GM12878 (cell line): ENCODE results near the gene RNF121. TPM values are rescaled to one million over a fixed set of nuclear protein-coding genes. Genes with fewer than 3 reads are reported as not detected.

Source experiments
- ATAC-seq: fragments of 200-7000 bp; cut with Tn5 transposase; 3 replicates; pipeline ENCODE4 v1.9.1; 2020; ENCODE audit warnings: mild to moderate bottlenecking, moderate library complexity
- BruUV-seq: library from RNA; stranded (reverse); fragments of 400-500 nt; replicated peaks from 2 replicates; lab custom pipeline; 2021; lab: Mats Ljungman, UMichigan
- CTCF ChIA-PET: fragments of 300-600 bp; sonication (Branson Sonifier 250); formaldehyde crosslinking; extraction: SDS; loops from one replicate; lab custom pipeline; 2021; ENCODE audit warnings: inconsistent platforms; lab: Yijun Ruan, JAX
- POLR2A ChIA-PET: fragments of 350-600 bp; formaldehyde crosslinking; extraction: SDS; loops from one replicate; lab custom pipeline; 2021; ENCODE audit warnings: inconsistent platforms; lab: Charles Lee
- RAD21 ChIA-PET: fragments of 300-600 bp; sonication (Branson Sonifier 250); formaldehyde crosslinking; loops from one replicate; lab custom pipeline; 2023; ENCODE audit warnings: antibody characterized with exemption; ENCODE audit not compliant: unreplicated experiment; lab: Charles Lee
- SMC1A ChIA-PET: fragments of 300-600 bp; sonication (Branson Sonifier 250); formaldehyde crosslinking; loops from one replicate; lab custom pipeline; 2023; ENCODE audit not compliant: unreplicated experiment, uncharacterized antibody; lab: Charles Lee
- DNase-seq: peaks from one replicate; pipeline ENCODE4 v3.0.0-alpha.2; 2011; ENCODE audit warnings: low read depth, low spot score
- FAIRE-seq: peaks from 3 replicates; lab custom pipeline; 2011; peaks lifted over from hg19 to GRCh38; lab: Jason Lieb, UNC
- H2AFZ ChIP-seq: 2 replicates; pipeline ENCODE4 v1.6.0; 2011; ENCODE audit warnings: low read depth, low read length, control low read depth; ENCODE audit not compliant: control insufficient read depth
- H3K27ac ChIP-seq: 2 replicates; pipeline ENCODE4 v1.5.1; 2011; ENCODE audit warnings: control low read depth; ENCODE audit not compliant: control insufficient read depth, insufficient read depth
- H3K27me3 ChIP-seq, 2 experiments: replicated peaks in 1 of 2; 2 replicates each; pipeline versions ENCODE4 v1.6.0 to v1.6.1; 2011; ENCODE audit warnings: low read length in 1 of 2; ENCODE audit not compliant: control insufficient read depth in 2 of 2, insufficient read depth in 2 of 2
- H3K36me3 ChIP-seq, 2 experiments: 2 replicates each; pipeline ENCODE4 v1.5.1; 2011; ENCODE audit warnings: low read length in 1 of 2; ENCODE audit not compliant: control insufficient read depth in 2 of 2, insufficient read depth in 2 of 2
- H3K4me1 ChIP-seq: 2 replicates; pipeline ENCODE4 v1.6.1; 2011; ENCODE audit warnings: mild to moderate bottlenecking, low read length, moderate library complexity, mixed read lengths; ENCODE audit not compliant: control insufficient read depth, insufficient read depth
- H3K4me2 ChIP-seq: 2 replicates; pipeline ENCODE4 v1.6.0; 2011; ENCODE audit warnings: control low read depth; ENCODE audit not compliant: control insufficient read depth, insufficient read depth
- H3K4me3 ChIP-seq: fragments of 200-600 bp; sonication (generic); 2 replicates; pipeline ENCODE4 v1.5.1; 2016
- H3K79me2 ChIP-seq: 2 replicates; pipeline ENCODE4 v1.6.0; 2011; ENCODE audit warnings: low read length; ENCODE audit not compliant: control insufficient read depth, insufficient read depth
- H3K9ac ChIP-seq: 2 replicates; pipeline ENCODE4 v1.8.0; 2011; ENCODE audit warnings: low read length, control low read depth, mixed read lengths; ENCODE audit not compliant: control insufficient read depth, insufficient read depth
- H3K9me3 ChIP-seq: replicated peaks from 3 replicates; pipeline ENCODE4 v1.5.1; 2011; ENCODE audit warnings: mild to moderate bottlenecking, low read length; ENCODE audit not compliant: control insufficient read depth, insufficient read depth
- H4K20me1 ChIP-seq: 2 replicates; pipeline ENCODE4 v1.6.0; 2011; ENCODE audit not compliant: control insufficient read depth, insufficient read depth
- ATF7 ChIP-seq: fragments of 450-650 bp; IDR thresholded peaks from 2 replicates; pipeline ENCODE4 v1.6.1; 2016; ENCODE audit warnings: low read depth, mild to moderate bottlenecking
- BHLHE40 ChIP-seq, 2 experiments: fragments of 450-650 bp in 1 of 2; IDR thresholded peaks; 2 replicates each; pipeline ENCODE4 v1.6.1; 2011 to 2017; ENCODE audit warnings: low read depth in 2 of 2, borderline replicate concordance in 1 of 2, improper control_type of control experiment in 1 of 2, low read length in 1 of 2, mild to moderate bottlenecking in 1 of 2
- DPF2 ChIP-seq: fragments of 450-650 bp; IDR thresholded peaks from 2 replicates; pipeline ENCODE4 v1.6.1; 2017; ENCODE audit warnings: mild to moderate bottlenecking
- E2F8 ChIP-seq: fragments of 450-650 bp; IDR thresholded peaks from 2 replicates; pipeline ENCODE4 v1.6.1; 2018; ENCODE audit warnings: mild to moderate bottlenecking, low read depth, moderate library complexity; ENCODE audit not compliant: partially characterized antibody
- HDAC6 ChIP-seq: fragments of 200-600 bp; sonication (generic); IDR thresholded peaks from one replicate; pipeline ENCODE4 v1.8.0; 2017; ENCODE audit warnings: antibody characterized with exemption; ENCODE audit not compliant: unreplicated experiment
- HDGF ChIP-seq: fragments of 450-650 bp; IDR thresholded peaks from 2 replicates; pipeline ENCODE4 v1.6.1; 2016; ENCODE audit warnings: antibody characterized with exemption
- KDM1A ChIP-seq: fragments of 200-600 bp; sonication (generic); IDR thresholded peaks from 2 replicates; pipeline ENCODE4 v1.6.1; 2016; ENCODE audit warnings: borderline replicate concordance
- MXI1 ChIP-seq: fragments of 150-350 bp; IDR thresholded peaks from 2 replicates; pipeline ENCODE4 v1.6.1; 2011; ENCODE audit warnings: low read depth, mild to moderate bottlenecking, inconsistent platforms, low read length, improper control_type of control experiment
- PAX8 ChIP-seq: fragments of 450-650 bp; IDR thresholded peaks from 2 replicates; pipeline ENCODE4 v1.6.1; 2017; ENCODE audit warnings: mild to moderate bottlenecking, moderate library complexity
- POLR2AphosphoS2 ChIP-seq: IDR thresholded peaks from 2 replicates; pipeline ENCODE4 v1.6.1; 2011; ENCODE audit warnings: low read depth, mild to moderate bottlenecking, low read length, improper control_type of control experiment, moderate library complexity
- PRDM15 ChIP-seq: fragments of 450-650 bp; formaldehyde crosslinking; IDR thresholded peaks from 2 replicates; pipeline ENCODE4 v1.4.0; 2020; ENCODE audit warnings: mild to moderate bottlenecking, moderate library complexity
- RB1 ChIP-seq: fragments of 450-650 bp; formaldehyde crosslinking; IDR thresholded peaks from 2 replicates; pipeline ENCODE4 v1.6.1; 2017; ENCODE audit warnings: mild to moderate bottlenecking, borderline replicate concordance
- RELB ChIP-seq: fragments of 450-650 bp; IDR thresholded peaks from 2 replicates; pipeline ENCODE4 v1.6.1; 2017; ENCODE audit warnings: low read depth, mild to moderate bottlenecking, moderate library complexity
- SKIL ChIP-seq: fragments of 450-650 bp; IDR thresholded peaks from 2 replicates; pipeline ENCODE4 v1.6.1; 2017; ENCODE audit warnings: mild to moderate bottlenecking, low read depth, inconsistent platforms; ENCODE audit not compliant: poor library complexity, severe bottlenecking
- SP1 ChIP-seq: IDR thresholded peaks from one replicate; pipeline ENCODE4 v1.6.1; 2011; ENCODE audit warnings: low read depth, low read length
- WGBS: methylation state at CpG from one replicate; pipeline ENCODE4 v1.1.6; 2016; ENCODE audit warnings: low lambda C conversion rate; ENCODE audit not compliant: insufficient replicate concordance, insufficient coverage; ENCODE audit errors: missing lambda C conversion rate; 5-methylcytosine and 5-hydroxymethylcytosine counted together
- in situ Hi-C: fragments of 300-500 bp; cut with MboI; formaldehyde crosslinking; loops from 9 replicates; pipeline ENCODE4 v1.14.3; 2018; ENCODE audit warnings: mixed read lengths
- intact Hi-C: fragments of 100-400 bp; cut with micrococcal nuclease; formaldehyde crosslinking; loops from one replicate; pipeline ENCODE4 v1.14.2; 2022; ENCODE audit not compliant: unreplicated experiment
- polyA plus RNA-seq, 11 experiments: library from polyadenylated mRNA; depleted of rRNA in 4 of 11; unstranded in 6 of 11; stranded (reverse) in 5 of 11; fragments of >200 nt; fragmentation: Nextera tagmentation in 4 of 11; fragmentation: Illumina TruSeq in 1 of 11; extraction: Ambion mirVana in 4 of 11; extraction: Trizol in 1 of 11; gene quantifications; 1 replicate in 1 of 11; 2 replicates in 10 of 11; pipeline versions ENCODE4 v1.2.1 to v1.2.3, GENCODE V29; 2011 to 2016; ENCODE audit warnings: inconsistent platforms in 2 of 11, missing spikeins in 2 of 11, low read depth in 1 of 11
- total RNA-seq, 4 experiments: library from RNA; depleted of rRNA in 3 of 4; stranded (reverse); fragments of >200 nt in 3 of 4; fragmentation: Illumina TruSeq in 1 of 4; extraction: Trizol in 1 of 4; gene quantifications; 2 replicates each; pipeline versions ENCODE4 v1.2.1 to v1.2.3, GENCODE V29; 2013 to 2021

Gene RNF121
- total and polyA plus RNA-seq, 10 of the 15 experiments (the other 5 are each of a cell fraction or from before 2014, with no cell fraction given), result 8.6 to 73.7 (median 32.7) TPM

- H3K36me3 ChIP-seq, result no peaks in the 10 kb centered on the region; a peak in 1 of 4 replicates
- H3K27ac ChIP-seq, result no peak overlapping the region
- H3K4me2 ChIP-seq, result no peak overlapping the region
- FAIRE-seq, result no peak
- CTCF ChIA-PET, result no interaction called here
- H4K20me1 ChIP-seq, result no peaks in the 10 kb centered on the region
- SMC1A ChIA-PET, result no interaction called here
- WGBS, result 88% methylated on average over 9 of the region's 9 CpGs
- no peaks in the 10 kb centered on the region for H3K4me1 ChIP-seq
- BruUV-seq, result no TSS peak
- no peak overlapping the region for H2AFZ ChIP-seq
- H3K4me3 ChIP-seq, result no peak overlapping the region
- RAD21 ChIA-PET, result no interaction called here
- intact Hi-C loops, result no loop called here
- no peak overlapping the region for H3K9ac ChIP-seq
- ATAC-seq, result no peak
- POLR2A ChIA-PET, result no interaction called here
- in situ Hi-C loops, result no loop called here
- no peak for DNase-seq
- H3K27me3 ChIP-seq, result no peaks in the 10 kb centered on the region
- no peaks in the 10 kb centered on the region for H3K9me3 ChIP-seq
- no peaks in the 10 kb centered on the region for H3K79me2 ChIP-seq
- TF ChIP-seq MXI1 (no peak), BHLHE40 (IDR thresholded peaks at IDR 0.05; ENCODE audit: borderline replicate concordance in 1 of 2, low read depth in 2 of 2, low read length in 1 of 2) (no peak), POLR2AphosphoS2 (no peak), KDM1A (no peak), E2F8 (no peak), HDAC6 (no peak), PAX8 (no peak), PRDM15 (CRISPR knock-in tag) (no peak), ATF7 (no peak), RELB (no peak), DPF2 (no peak), SKIL (no peak), RB1 (no peak), HDGF (no peak), SP1 (no peak)
Measured at GRCh38 chr11:71908218-71908617, 20.6 kb upstream of the RNF121 start.
